ACHN (cell line): ENCODE results near the gene TRIM24.
"Not testable (repeated sequence)": the region's sequence is repeated elsewhere in the genome, so short reads cannot be mapped to it uniquely, and the experiment has no call there.

Experiments used
- DNase-seq: peaks from one replicate; pipeline ENCODE4 v3.0.0-alpha.2; 2015
- in situ Hi-C: cut with HindIII; loops from 2 replicates; pipeline ENCODE4 v1.10.0; 2017; ENCODE audit warnings: low sequenced_read_pairs, low pct_ligation_motif_present, low pct_unique_long_range_greater_than_20kb

TRIM24 gene

DNA sequence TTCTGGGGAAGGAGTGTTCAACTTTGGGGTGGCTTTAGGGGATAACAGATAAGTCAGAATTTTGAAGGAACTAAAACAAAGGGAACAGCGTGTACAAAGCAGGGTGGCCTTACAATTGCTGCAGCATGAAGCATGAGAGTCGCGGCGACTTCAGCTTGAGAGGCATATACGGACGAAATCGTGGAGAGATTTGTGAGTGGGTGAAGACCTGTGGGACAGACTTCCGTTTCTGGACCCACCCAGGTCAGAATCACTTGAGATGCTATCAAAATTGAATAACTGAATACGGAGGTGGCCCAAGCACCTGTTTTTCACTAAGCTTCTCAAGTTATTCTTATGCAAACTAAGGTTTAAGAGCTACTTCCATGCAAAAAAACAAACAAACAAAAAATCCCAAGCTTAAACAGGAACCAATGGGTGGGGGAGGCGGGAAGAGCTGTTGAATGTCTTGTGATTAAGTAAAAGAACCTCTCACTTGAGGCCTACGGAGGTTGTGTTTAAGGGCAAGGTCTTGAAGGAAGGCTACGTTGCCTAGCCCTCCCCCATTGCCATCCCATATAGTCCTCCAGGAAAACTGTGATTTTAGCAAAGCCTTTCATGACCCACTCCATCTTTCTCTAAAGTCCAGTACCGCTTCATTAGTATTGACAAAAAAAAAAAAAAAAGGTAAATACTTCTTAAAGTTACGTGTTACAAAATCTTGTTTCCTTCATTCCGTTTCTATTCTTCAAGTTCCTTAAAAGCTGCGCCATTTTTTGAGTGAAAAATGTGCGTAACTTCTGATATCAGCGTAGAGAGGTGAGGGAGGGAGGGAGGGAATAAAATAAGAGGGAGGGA is 1.3 kb upstream of the TRIM24 start:
- DNase-seq, result no peak
- in situ Hi-C loops, result no loop called here

DNA sequence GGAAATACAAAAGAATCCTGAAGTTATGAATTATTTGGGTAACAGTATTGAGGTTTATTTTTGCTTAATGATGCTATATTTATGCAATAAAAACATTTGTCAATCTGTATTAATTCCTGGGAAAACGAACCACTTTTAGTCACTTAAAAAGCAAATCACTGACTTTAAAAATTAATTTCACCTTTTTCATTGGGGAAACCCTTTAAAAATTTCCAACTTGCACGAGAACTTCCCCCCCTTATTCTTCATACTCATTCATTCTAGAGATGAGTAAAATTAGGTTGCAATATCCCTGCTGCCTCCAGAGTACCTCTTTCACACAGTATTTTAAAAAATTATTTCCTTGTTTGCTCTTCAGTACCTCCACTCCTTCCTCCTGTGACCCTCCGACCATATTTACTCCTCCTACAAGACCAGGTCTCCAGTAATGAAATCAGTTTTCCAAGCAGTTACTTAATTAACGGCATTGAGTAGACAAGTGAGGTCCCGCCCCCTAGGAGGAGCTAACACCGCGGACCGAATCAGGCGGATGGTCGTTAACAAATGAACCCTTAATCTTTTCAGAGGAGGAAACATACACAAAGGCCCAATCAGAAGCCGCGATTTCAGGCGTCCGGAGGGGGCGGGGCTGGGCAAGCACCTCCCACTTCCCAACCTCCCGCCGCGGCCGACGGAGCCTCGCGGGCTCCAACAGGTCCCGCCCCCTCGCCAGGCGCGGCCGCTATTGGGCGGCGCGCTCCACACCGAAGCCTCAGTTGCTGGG is 465 bp upstream of the TRIM24 start:
- peak; percentile 99 for DNase-seq
- in situ Hi-C loops, result no loop called here

DNA sequence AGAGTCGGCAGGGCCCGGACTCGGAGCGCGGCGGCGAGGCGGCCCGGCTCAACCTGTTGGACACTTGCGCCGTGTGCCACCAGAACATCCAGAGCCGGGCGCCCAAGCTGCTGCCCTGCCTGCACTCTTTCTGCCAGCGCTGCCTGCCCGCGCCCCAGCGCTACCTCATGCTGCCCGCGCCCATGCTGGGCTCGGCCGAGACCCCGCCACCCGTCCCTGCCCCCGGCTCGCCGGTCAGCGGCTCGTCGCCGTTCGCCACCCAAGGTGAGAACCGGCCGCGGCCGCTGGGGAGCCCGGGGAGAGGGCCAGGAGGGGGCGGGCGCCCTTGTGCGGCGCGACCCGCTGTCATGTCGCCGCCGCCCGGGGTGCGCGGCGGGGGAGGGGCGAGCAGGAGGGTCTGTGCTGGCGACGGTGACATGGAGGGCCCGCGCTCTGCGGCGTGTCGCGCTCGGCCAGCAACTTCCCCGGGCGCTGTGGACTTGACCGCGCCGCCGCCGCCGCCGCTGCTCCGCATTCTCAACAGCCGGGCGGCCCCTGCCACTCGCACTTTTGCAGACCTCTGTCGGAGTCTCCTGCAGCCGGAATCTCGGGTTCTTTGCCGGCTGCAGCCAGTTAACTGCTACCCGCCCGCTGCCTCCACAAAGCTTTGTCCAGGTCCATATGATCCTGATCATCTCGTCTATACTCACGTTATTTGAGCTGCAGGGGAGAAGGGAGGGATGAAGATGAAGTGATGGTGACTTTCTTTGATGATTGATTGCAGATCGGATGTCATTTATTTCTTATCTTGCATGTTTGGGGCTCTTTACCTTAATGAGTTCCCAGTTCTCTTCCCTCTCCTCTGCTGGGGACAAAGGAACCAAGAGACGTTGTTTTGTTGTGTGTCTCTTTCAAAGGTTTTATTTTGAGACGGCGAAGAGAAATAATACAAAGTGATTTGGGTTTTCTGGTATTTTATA is 869 bp downstream of the TRIM24 start:
- DNase-seq, result peak; percentile 65
- in situ Hi-C loops, result no loop called here

DNA sequence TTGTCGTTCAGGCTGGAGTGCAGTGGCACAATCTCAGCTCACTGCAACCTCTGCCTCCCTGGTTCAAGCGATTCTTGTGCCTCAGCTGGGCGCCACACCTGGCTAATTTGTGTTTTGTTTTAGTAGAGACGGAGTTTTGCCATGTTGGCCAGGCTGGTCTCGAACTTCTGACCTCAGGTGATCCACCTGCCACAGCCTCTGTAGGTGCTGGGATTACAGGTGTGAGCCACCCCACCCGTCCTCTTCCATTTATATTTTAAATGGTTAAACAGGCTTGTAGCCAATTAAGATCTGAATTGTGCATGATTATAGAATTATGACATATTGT is 3.2 kb downstream of the TRIM24 start:
- in situ Hi-C loops, DNase-seq: not testable (repeated sequence)

DNA sequence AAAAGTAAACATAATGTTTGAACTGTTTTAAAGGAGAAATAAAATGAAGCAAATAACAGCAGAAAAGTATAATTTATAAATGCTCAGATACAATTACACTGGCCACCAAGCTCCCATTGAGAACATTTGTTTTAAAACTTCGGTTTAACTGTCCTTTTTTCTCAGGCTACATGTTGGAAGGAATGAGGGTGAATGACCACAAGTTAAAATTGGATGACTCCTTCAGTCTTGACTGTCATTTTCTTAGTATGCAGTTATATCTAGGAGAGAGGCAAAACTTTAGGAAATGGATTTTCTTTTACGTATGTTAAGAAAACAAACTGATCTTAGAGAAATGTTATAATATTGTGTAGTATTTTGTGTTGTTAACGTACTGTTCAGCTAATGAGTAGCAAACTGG is 5.0 kb downstream of the TRIM24 start:
- no peak for DNase-seq
- in situ Hi-C loops, result no loop called here

DNA sequence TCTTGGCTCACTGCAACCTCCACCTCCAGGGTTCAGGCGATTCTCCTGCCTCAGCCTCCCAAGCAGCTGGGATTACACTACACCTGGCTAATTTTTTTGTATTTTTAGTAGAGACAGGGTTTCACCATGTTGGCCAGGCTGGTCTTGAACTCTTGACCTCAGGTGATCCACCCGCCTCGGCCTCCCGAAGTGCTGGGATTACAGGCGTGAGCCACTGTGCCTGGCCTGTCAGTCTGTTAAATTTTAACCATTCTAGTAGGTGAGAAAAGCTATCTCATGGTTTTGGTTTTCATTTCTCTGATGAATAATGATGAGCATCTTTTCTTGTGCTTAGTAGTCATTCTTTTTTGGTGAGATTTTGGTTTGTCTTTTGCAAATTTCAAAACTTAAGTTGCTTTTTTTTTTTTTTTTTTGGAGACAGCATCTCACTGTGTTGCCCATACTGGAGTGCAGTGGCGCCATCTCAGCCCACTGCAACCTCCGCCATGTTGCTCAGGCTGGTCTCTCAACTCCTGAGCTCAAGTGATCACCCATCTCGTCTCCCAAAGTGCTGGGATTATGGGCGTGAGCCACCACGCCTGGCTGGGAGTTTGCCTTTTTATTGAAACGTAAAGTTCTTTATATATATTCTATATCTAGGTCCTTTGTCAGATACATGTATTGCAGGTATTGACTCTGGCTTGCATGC is 6.2 kb downstream of the TRIM24 start:
- in situ Hi-C loops, DNase-seq: not testable (repeated sequence)

DNA sequence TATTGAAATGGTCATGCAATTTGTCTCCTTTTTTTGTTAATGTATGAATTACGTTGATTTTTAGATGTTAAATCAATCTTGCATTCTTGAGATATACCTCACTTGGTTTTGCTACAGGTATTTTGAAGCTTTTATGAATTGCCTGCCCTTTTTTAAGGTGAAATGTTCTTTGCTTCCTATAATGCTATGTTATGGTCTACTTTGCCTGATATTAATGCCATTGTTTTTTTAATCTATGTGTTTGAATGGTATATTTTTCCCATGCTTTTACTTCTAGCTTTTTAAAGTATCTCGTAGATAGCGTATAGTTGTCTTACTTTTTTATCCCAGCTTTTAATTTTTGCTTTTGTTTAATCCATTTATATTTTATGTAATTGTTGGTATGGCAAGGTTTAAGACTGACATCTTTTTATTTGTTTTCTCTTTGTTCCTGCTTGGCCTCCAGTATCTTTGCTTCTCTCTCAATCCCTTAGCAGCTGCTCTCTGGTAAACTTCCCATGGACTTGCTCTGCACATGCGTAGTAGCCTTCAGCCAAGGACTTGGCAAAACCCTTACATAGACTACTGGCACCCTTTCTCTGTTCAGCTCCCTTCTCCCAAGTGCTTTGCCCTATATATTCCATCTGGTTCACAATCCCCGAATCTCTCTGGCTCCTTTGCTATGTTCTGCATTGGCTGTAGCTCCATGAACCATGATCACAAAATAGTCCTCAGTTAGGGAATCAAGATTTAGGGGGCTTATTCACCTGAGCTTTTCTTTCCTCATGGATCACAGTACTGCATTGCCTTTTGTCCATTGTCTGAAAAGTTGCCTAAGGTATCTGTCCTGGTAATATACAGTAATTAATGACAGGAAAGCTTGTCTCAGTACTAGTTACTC is 8.4 kb downstream of the TRIM24 start:
- no peak for DNase-seq
- in situ Hi-C loops, result no loop called here

DNA sequence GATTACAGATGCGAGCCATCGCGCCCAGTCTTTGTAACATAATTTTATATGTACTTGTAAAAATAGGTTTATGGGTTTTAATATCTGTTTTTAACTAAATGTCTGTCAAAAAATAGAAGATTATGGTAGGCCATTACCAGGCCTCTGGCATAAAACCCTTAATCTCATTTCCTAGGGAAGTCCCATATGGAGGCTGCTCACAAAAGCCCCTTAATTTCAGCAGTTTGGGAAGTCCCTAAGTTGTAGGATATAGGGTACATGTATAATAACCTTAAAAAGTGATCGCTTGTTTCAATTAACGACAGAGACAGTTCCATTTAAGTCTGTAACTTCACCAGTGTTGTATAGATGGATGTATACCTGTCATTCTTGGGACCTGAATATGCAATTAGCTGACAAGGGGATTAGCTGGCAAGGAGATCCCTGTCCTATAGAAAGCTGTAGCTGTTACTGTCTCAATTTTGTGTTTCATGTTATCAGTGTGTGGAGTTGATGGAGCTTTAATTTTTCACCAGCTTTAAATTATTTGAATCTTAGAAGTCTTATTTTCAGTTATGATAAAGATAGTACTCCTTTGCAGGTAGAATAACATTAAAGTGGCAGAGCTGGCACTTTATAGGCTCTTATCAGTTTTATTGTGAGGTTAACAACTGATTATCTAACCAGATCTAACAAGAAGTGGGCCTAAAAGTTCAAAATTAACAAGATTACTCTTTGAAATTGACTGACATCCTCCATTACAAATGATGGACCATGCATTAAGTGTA is 10.5 kb downstream of the TRIM24 start:
- no peak for DNase-seq
- in situ Hi-C loops, result no loop called here

DNA sequence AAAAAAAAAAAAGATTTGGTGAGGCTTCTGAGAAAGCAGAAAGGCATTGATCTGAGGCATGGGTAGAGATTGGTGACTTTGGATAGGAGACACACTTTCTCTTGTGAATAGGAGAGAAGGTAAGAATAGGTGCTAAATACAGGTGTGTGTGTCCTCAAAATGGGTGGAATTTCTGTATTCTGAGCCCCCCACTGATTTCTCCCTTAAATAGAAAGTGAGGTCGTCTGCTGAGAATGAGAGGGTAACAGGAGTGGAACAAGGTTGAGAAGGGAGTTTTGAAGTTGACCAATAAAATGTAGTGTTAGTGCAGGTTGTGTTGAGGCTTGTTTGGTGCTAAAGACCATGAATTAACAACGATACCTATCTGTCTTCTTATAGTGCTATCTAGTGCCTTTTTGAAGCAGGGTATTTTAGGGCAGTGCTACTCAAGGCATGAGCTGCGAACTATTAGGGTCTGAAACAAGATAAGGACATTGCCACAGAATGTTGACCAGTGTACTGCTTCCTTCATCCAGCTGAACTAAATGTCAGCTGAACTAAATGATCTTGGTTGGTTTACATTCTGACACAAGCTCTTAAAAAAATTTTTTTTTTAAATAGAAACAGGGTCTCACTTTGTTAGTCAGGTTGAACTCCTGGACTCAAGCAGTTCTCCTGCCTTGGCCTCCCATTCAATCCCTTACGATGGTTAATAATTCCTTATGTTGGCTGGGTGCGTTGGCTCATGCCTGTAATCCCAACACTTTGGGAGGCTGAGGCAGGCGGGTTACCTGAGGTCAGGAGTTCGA is 12.4 kb downstream of the TRIM24 start:
- in situ Hi-C loops, result no loop called here
- DNase-seq, result no peak

DNA sequence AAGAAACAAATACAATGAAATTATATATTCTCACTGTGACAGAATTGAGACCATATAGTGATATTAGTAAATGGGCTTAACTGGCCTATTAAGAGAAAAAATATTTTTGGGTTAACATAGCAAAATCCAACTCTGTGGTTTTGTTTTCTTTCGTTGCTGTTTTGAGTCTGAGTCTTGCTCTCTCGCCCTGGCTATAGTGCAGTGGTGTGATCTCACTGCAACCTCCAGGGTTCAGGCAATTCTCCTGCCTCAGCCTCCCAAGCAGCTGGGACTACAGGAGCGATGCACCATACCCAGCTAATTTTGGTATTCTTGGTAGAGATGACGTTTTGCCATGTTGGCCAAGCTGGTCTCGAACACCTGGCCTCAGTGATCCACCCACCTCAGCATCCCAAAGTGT is 15.3 kb downstream of the TRIM24 start:
- in situ Hi-C loops, result no loop called here
- no peak for DNase-seq

DNA sequence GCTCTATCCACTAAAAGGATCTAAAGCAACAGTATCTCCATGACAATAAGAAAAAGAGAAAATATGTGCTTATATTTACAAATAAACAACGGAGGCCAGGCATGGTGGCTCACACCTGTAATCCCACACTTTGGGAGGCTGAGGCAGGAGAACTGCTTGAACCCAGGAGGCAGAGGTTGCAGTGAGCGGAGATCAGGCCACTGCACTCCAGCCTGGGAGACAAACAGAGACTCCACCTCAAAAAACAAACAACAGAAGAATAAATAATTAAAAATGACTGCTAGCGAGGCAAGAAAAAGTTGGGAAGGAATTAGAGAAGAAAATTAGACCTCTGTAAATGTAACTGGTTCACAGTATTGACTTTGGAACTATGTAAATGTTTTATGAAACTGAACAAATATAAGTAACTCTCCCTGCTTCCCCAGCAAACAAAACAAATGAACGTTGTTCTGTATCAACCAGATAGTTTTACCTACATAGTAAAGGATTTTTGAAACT is 17.1 kb downstream of the TRIM24 start:
- in situ Hi-C loops, result no loop called here
- no peak for DNase-seq

DNA sequence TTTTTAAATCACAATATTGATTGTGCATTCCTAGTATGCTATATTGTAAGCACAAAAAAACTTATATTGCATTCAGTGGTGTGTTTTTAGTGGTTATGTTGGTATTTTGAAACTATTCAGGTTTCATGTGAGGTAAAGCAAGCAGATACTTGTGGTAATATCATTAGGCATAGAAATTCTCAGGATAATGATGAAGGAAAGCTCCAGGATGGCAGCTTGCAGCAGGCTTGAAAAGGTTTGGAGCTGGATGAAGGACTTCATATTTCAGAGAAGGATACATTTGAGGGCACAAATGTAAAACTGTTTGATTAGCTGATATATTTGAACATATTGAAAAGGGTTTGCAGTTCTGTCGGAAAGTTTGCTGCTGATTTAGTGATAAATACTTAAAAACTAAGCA is 17.5 kb downstream of the TRIM24 start:
- in situ Hi-C loops, result no loop called here
- no peak for DNase-seq

DNA sequence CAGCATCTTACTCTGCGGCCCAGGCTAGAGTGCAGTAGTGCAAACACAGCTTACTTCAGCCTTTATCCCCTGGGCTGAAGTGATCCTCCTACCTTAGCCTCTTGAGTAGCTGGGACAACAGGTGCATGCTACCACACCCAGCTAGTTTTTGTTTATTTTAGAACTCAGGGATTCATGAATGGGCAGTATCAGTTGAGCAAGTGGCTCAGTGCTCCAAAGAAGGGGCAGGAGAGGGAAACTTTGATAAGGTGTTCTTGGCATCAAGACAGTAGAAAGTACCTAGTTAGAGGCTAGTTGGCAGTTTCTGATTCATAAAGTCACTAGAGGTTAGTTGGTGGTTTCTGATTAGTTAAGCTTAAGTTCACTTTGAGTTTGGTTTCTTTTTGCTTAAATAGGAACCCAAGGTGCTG is 18.4 kb downstream of the TRIM24 start:
- DNase-seq, result no peak
- in situ Hi-C loops, result no loop called here

DNA sequence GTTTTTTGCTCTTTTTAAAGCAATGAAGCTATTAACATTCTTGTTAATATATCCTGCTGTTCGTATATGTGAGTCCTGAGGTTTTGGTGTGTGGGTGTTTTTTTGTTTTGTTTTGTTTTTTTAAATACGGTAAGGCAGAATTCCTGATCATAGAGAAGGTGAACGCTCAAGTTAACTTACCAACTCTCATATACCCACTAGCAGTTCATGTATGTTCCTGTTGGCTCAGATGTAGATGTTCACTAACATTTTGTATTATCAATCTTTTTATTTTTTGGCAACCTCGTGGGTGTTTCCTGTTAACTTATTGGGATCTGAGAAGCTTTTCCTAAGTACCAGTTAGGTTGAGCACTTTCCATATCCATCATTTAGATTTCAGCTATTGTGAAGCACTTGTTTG is 20.5 kb downstream of the TRIM24 start:
- in situ Hi-C loops, result no loop called here
- DNase-seq, result no peak

DNA sequence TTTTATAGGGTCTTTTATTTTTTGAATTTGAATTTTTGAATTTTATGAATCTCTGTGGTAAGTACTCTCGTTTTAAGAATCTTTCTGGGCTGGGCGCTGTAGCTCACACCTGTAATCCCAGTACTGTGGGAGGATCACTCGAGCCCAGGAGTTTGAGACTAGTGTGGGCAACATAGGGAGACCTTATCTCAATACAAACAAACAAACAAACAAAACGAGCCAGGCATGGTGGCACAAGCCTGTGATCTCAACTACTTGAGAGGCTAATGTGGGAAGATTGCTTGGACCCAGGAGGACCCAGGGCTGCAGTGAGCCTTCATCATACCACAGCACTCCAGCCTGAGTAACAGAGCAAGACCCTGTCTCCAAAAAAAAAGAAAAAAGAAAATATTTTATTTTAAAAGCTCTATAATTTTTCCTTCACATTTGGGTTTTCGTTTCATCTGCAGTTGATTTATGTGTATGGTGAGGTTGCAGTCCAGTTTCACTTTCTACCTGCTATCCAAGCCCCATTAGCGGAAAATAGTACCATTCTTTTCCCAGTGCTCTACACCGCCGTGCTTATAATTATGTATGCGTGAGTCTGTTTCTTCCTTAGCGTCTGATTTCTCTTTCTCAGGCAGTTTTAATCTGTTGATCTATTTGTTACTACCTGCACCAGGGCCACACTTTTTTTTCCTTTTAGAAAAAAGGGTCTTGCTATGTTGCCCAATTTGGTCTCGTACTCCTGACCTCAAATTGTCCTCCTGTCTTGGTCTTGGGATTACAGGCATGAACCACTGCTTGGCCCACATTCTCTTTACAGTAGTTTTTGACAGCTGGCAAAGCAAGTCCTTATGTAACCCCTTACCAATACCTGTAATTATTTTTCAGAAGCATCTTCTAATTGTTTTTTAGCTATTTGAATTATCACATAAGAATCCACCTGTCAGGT is 21.7 kb downstream of the TRIM24 start:
- no peak for DNase-seq
- in situ Hi-C loops, result no loop called here
